Esophagus (tissue), 2 donors: ENCODE measurements around the gene ABCA4. TPM values are rescaled to one million over a fixed set of nuclear protein-coding genes. Genes with fewer than 3 reads are reported as not detected.
"Not testable (repeated sequence)": the region's sequence is repeated elsewhere in the genome, so short reads cannot be mapped to it uniquely, and the experiment has no call there.

Experiments used
- H3K27ac ChIP-seq, 2 donors: one replicate each; pipeline ENCODE4 v1.5.1; 2013; ENCODE audit warnings: low read depth in 2 of 2, mild to moderate bottlenecking in 2 of 2, inconsistent platforms in 1 of 2, low read length in 1 of 2, moderate library complexity in 1 of 2
- H3K27me3 ChIP-seq, 2 donors: one replicate each; pipeline ENCODE4 v1.6.1; 2013; ENCODE audit warnings: low read length in 2 of 2, control low read depth in 1 of 2, mild to moderate bottlenecking in 1 of 2; ENCODE audit not compliant: insufficient read depth in 2 of 2, control insufficient read depth in 1 of 2
- H3K36me3 ChIP-seq, 2 donors: one replicate each; pipeline ENCODE4 v1.6.1; 2013; ENCODE audit warnings: low read length in 1 of 2; ENCODE audit not compliant: control insufficient read depth in 2 of 2, insufficient read depth in 2 of 2
- H3K4me1 ChIP-seq, 2 donors: one replicate each; pipeline ENCODE4 v1.6.1; 2013; ENCODE audit warnings: low read length in 1 of 2; ENCODE audit not compliant: control insufficient read depth in 2 of 2, insufficient read depth in 2 of 2
- H3K4me3 ChIP-seq, 2 donors: one replicate each; pipeline ENCODE4 v1.5.1; 2013; ENCODE audit warnings: low read length in 2 of 2, mild to moderate bottlenecking in 2 of 2, low read depth in 1 of 2, moderate library complexity in 1 of 2
- H3K9me3 ChIP-seq, 2 donors: one replicate each; pipeline ENCODE4 v1.6.1; 2013; ENCODE audit warnings: mild to moderate bottlenecking in 2 of 2, low read depth in 1 of 2, low read length in 1 of 2, moderate library complexity in 1 of 2; ENCODE audit not compliant: control insufficient read depth in 2 of 2, insufficient read depth in 1 of 2
- WGBS, 2 donors: extraction: QIAGEN DNeasy Blood & Tissue Kit; methylation state at CpG; one replicate each; pipeline ENCODE4 v1.1.7; 2013; 5-methylcytosine and 5-hydroxymethylcytosine counted together
- polyA plus RNA-seq, 2 donors: library from polyadenylated mRNA; stranded (reverse); fragments of 200-250 nt; gene quantifications; one replicate each; pipeline ENCODE4 v1.2.3, GENCODE V29; 2013
- donor health status: healthy with polysubstance abuse.
- donor health status: Bipolar disorder and iron deficiency.

Gene ABCA4
- polyA plus RNA-seq, 2 donors: 0.04 to 0.07 TPM

- no peaks in the 10 kb centered on the region for H3K9me3 ChIP-seq
- H3K27ac ChIP-seq: no peak overlapping the region
- 83 to 84% methylated on average over 14 of the region's 14 CpGs for WGBS, 2 donors
- no peaks in the 10 kb centered on the region for H3K4me1 ChIP-seq
- H3K36me3 ChIP-seq: no peaks in the 10 kb centered on the region
- H3K4me3 ChIP-seq: no peak overlapping the region
- H3K27me3 ChIP-seq: no peaks in the 10 kb centered on the region
Measured at GRCh38 chr1:94002046-94002787, 118.7 kb downstream of the ABCA4 start.

- H3K4me1 ChIP-seq: no peaks in the 10 kb centered on the region
- no peaks in the 10 kb centered on the region for H3K9me3 ChIP-seq
- H3K36me3 ChIP-seq: no peaks in the 10 kb centered on the region
- WGBS, 2 donors: 85 to 92% methylated on average over 20 of the region's 20 CpGs
- no peak overlapping the region for H3K27ac ChIP-seq
- no peaks in the 10 kb centered on the region for H3K27me3 ChIP-seq
- no peak overlapping the region for H3K4me3 ChIP-seq
Measured at GRCh38 chr1:94001397-94002045, 119.4 kb downstream of the ABCA4 start.

- H3K4me3 ChIP-seq: no peak overlapping the region
- WGBS, 2 donors: 93 to 94% methylated on average over 12 of the region's 12 CpGs
- no peaks in the 10 kb centered on the region for H3K4me1 ChIP-seq
- no peaks in the 10 kb centered on the region for H3K27me3 ChIP-seq
- no peak overlapping the region for H3K27ac ChIP-seq
- no peaks in the 10 kb centered on the region for H3K36me3 ChIP-seq
- H3K9me3 ChIP-seq: no peaks in the 10 kb centered on the region
Measured at GRCh38 chr1:94000510-94001282, 120.3 kb downstream of the ABCA4 start.

GRCh38 chr1:93999840-94000415, 121.0 kb downstream of the ABCA4 start:
- Histone ChIP-seq H3K4me1 (no peaks in the 10 kb centered on the region), H3K27ac (no peak overlapping the region), H3K36me3 (no peaks in the 10 kb centered on the region), H3K4me3 (no peak overlapping the region), H3K9me3 (no peaks in the 10 kb centered on the region), H3K27me3 (no peaks in the 10 kb centered on the region)
- 56 to 63% methylated on average over 3 of the region's 3 CpGs for WGBS, 2 donors

GRCh38 chr1:93998532-93998931, 122.4 kb downstream of the ABCA4 start:
- not testable (repeated sequence) for H3K27me3 ChIP-seq, H3K4me1 ChIP-seq, H3K27ac ChIP-seq, H3K36me3 ChIP-seq, H3K4me3 ChIP-seq, H3K9me3 ChIP-seq
- 81 to 91% methylated on average over 4 of the region's 4 CpGs for whole genome bisulfite sequencing, 2 donors

GRCh38 chr1:93997756-93998155, 123.2 kb downstream of the ABCA4 start:
- H3K36me3 ChIP-seq: no peaks in the 10 kb centered on the region
- no peaks in the 10 kb centered on the region for H3K27me3 ChIP-seq
- 73 to 82% methylated on average over 7 of the region's 7 CpGs for WGBS, 2 donors
- no peaks in the 10 kb centered on the region for H3K4me1 ChIP-seq
- H3K9me3 ChIP-seq: no peaks in the 10 kb centered on the region
- H3K27ac ChIP-seq: no peak overlapping the region
- H3K4me3 ChIP-seq: no peak overlapping the region

GRCh38 chr1:93995837-93996536, 125.0 kb downstream of the ABCA4 start:
- Histone ChIP-seq H3K27ac (no peak overlapping the region), H3K4me3 (no peak overlapping the region), H3K36me3 (no peaks in the 10 kb centered on the region), H3K27me3 (no peaks in the 10 kb centered on the region), H3K4me1 (no peaks in the 10 kb centered on the region), H3K9me3 (no peaks in the 10 kb centered on the region)
- WGBS, 2 donors: 41 to 42% methylated on average over 5 of the region's 5 CpGs

- 85 to 86% methylated on average over 6 of the region's 6 CpGs for WGBS, 2 donors
- Histone ChIP-seq H3K36me3 (no peaks in the 10 kb centered on the region), H3K27me3 (no peaks in the 10 kb centered on the region), H3K4me3 (no peak overlapping the region), H3K4me1 (peaks cover 0 to 3% of the 10 kb centered on the region in 2 donors), H3K27ac (no peak overlapping the region), H3K9me3 (no peaks in the 10 kb centered on the region)
Measured at GRCh38 chr1:93993731-93994130, 127.2 kb downstream of the ABCA4 start.

- no peaks in the 10 kb centered on the region for H3K27me3 ChIP-seq
- no peak overlapping the region for H3K4me3 ChIP-seq
- no peaks in the 10 kb centered on the region for H3K36me3 ChIP-seq
- H3K4me1 ChIP-seq: peaks cover 0 to 3% of the 10 kb centered on the region in 2 donors
- H3K9me3 ChIP-seq: no peaks in the 10 kb centered on the region
- no peak overlapping the region for H3K27ac ChIP-seq
- WGBS, 2 donors: 71 to 85% methylated on average over 10 of the region's 10 CpGs
Measured at GRCh38 chr1:93992954-93993353, 128.0 kb downstream of the ABCA4 start.
